ENCODE measurements around the gene NPR1. TPM values are rescaled to one million over a fixed set of nuclear protein-coding genes. Genes with fewer than 3 reads are reported as not detected.

The NPR1 gene
- total and polyA plus RNA-seq, 2 of the 13 experiments (the other 11 are each of a cell fraction or from before 2014, with no cell fraction given): not detected

DNA sequence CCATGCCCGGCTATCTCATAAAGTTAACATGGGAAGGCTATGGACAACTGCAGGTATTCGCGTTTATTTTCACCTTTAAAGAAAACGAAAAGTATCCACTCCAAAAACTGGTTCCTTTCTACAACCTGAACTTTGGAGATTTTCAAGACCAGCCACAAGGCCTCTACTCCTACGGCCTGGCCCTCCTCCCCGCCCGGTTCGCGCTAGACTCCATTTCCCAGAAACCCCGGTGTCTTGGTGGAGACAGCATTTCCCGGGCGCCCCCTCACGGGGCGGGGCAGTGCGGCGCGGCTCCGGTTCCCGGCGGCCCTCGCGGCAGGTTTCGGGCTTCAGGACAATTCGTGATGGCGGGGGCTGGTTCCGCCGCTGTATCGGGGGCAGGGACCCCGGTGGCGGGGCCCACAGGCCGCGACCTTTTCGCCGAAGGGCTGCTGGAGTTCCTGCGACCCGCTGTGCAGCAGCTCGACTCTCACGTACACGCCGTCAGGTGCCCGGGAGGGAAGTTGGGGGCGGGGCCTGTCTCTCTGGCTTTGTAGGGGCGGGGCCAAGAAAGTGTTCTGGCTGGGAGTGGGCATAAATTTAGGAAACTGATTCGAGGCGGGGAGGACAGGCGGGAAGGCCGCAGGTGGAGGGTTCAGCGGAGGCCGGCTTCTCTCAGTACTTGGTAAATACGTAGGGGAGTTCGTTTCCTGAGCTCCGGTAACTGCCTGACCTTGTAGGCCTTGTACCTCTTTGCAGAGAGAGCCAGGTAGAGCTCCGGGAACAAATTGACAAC is 19.9 kb upstream of the NPR1 start, which contains the start of gene SNAPIN (continued):
- TF ChIP-seq, protein P1, sequence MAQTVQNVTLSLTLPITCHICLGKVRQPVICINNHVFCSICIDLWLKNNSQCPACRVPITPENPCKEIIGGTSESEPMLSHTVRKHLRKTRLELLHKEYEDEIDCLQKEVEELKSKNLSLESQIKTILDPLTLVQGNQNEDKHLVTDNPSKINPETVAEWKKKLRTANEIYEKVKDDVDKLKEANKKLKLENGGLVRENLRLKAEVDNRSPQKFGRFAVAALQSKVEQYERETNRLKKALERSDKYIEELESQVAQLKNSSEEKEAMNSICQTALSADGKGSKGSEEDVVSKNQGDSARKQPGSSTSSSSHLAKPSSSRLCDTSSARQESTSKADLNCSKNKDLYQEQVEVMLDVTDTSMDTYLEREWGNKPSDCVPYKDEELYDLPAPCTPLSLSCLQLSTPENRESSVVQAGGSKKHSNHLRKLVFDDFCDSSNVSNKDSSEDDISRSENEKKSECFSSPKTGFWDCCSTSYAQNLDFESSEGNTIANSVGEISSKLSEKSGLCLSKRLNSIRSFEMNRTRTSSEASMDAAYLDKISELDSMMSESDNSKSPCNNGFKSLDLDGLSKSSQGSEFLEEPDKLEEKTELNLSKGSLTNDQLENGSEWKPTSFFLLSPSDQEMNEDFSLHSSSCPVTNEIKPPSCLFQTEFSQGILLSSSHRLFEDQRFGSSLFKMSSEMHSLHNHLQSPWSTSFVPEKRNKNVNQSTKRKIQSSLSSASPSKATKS (CRISPR knock-in tag; IDR thresholded peaks at IDR 0.05): no peak
- TF ChIP-seq TFAP4 (IDR thresholded peaks at IDR 0.05; ENCODE audit: borderline replicate concordance, low read depth) (0 out of 2 replicates have a peak, but pooled peaks have one; percentile 16), ZNF644 (CRISPR knock-in tag; IDR thresholded peaks at IDR 0.05; ENCODE audit: low read depth) (no peak), NKX3-1 (CRISPR knock-in tag; IDR thresholded peaks at IDR 0.05) (peak; percentile 57; the same call in 1 of the 2 replicates), POLR2AphosphoS2 (IDR thresholded peaks at IDR 0.05; ENCODE audit: low read depth, low read length) (no peak), BRCA1 (CRISPR knock-in tag; IDR thresholded peaks at IDR 0.05) (no peak), ZNF616 (CRISPR knock-in tag; IDR thresholded peaks at IDR 0.05; ENCODE audit: low read depth) (0 out of 2 replicates have a peak, but pooled peaks have one; percentile 26), RBM39 (IDR thresholded peaks at IDR 0.05; ENCODE audit: low read depth, low read length, poor library complexity, severe bottlenecking) (peak; percentile 69), KIAA2018 (CRISPR knock-in tag; IDR thresholded peaks at IDR 0.05; ENCODE audit: borderline replicate concordance) (no peak), ZNF569 (CRISPR knock-in tag; IDR thresholded peaks at IDR 0.05; ENCODE audit: borderline replicate concordance) (peak; percentile 81; the same call in 1 of the 2 replicates), GLMP (CRISPR knock-in tag; IDR thresholded peaks at IDR 0.05; ENCODE audit: borderline replicate concordance) (no peak)
- TF ChIP-seq, protein P2, sequence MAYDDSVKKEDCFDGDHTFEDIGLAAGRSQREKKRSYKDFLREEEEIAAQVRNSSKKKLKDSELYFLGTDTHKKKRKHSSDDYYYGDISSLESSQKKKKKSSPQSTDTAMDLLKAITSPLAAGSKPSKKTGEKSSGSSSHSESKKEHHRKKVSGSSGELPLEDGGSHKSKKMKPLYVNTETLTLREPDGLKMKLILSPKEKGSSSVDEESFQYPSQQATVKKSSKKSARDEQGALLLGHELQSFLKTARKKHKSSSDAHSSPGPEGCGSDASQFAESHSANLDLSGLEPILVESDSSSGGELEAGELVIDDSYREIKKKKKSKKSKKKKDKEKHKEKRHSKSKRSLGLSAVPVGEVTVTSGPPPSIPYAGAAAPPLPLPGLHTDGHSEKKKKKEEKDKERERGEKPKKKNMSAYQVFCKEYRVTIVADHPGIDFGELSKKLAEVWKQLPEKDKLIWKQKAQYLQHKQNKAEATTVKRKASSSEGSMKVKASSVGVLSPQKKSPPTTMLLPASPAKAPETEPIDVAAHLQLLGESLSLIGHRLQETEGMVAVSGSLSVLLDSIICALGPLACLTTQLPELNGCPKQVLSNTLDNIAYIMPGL (CRISPR knock-in tag; IDR thresholded peaks at IDR 0.05; ENCODE audit: borderline replicate concordance in 1 of 2, low read depth in 1 of 2): peak; percentile 57 to 59; a peak in 2 of 4 replicates

Data from HepG2 (cell line).